ENCODE results near the gene SPAG6. TPM values are rescaled to one million over a fixed set of nuclear protein-coding genes. Genes with fewer than 3 reads are reported as not detected.

The SPAG6 gene
- total and polyA plus RNA-seq, 2 of the 8 experiments (the other 6 are each of a cell fraction or from before 2014, with no cell fraction given): 0.14 TPM; not detected in 1

- FAIRE-seq (no peak), DNase-seq (ENCODE audit: low read depth in 1 of 2, low spot score in 2 of 2) (no peak)
- Histone ChIP-seq H3K4me3 (ENCODE audit: extremely low read depth in 1 of 4, insufficient read depth in 2 of 4, low read depth in 3 of 4, low read length in 4 of 4) (no peak overlapping the region), H4K20me1 (replicated peaks in 1 of 2; ENCODE audit: control insufficient read depth in 1 of 2, insufficient read depth in 2 of 2, low read length in 2 of 2) (peaks cover 0 to 4% of the 10 kb centered on the region in 2 experiments), H3K23ac (ENCODE audit: insufficient read length) (no peak overlapping the region), H3K27ac (ENCODE audit: low read depth, low read length) (no peak overlapping the region), H4K8ac (ENCODE audit: extremely low read depth, insufficient read depth, low read length) (no peak overlapping the region), H3K36me3 (ENCODE audit: control insufficient read depth in 2 of 4, insufficient read depth in 4 of 4, low read length in 3 of 4) (peaks cover 0 to 3% (median 0%) of the 10 kb centered on the region in 4 experiments; a peak in 1 of 8 replicates), H3K79me1 (ENCODE audit: low read depth, low read length) (no peaks in the 10 kb centered on the region), H2BK12ac (ENCODE audit: low read depth, low read length) (no peak overlapping the region), H4K91ac (replicated peaks; ENCODE audit: insufficient read length, low read length) (no peak overlapping the region), H3K18ac (ENCODE audit: extremely low read depth, low read length) (no peak overlapping the region), H3K4me1 (replicated peaks in 1 of 4; ENCODE audit: control insufficient read depth in 3 of 4, insufficient read depth in 4 of 4, low read length in 3 of 4) (peaks cover 0 to 6% (median 0%) of the 10 kb centered on the region in 4 experiments; a peak in 1 of 7 replicates), H3K4ac (replicated peaks; ENCODE audit: insufficient read length, low read depth, low read length) (no peak overlapping the region), H2BK120ac (replicated peaks; ENCODE audit: low read depth, low read length) (no peak overlapping the region), H3K9ac (replicated peaks in 1 of 4; ENCODE audit: extremely low read depth in 1 of 4, low read depth in 3 of 4, low read length in 3 of 4) (no peak overlapping the region), H3K14ac (ENCODE audit: insufficient read length) (no peak overlapping the region), H3K79me2 (ENCODE audit: control insufficient read depth in 1 of 2, insufficient read depth in 2 of 2, low read length in 2 of 2) (no peaks in the 10 kb centered on the region), H4K5ac (ENCODE audit: insufficient read length, low read depth, low read length) (no peak overlapping the region), H3K4me2 (ENCODE audit: insufficient read depth in 1 of 2, low read depth in 2 of 2, low read length in 2 of 2) (no peak overlapping the region), H3K9me3 (ENCODE audit: insufficient read depth in 2 of 2, low read depth in 1 of 2, low read length in 1 of 2) (no peaks in the 10 kb centered on the region), H3K56ac (replicated peaks; ENCODE audit: insufficient read length, low read depth, low read length) (no peak overlapping the region), H2AK5ac (ENCODE audit: low read depth, low read length) (no peak overlapping the region), H2BK5ac (ENCODE audit: low read depth, low read length) (no peak overlapping the region), H3K27me3 (replicated peaks in 1 of 4; ENCODE audit: control insufficient read depth in 3 of 4, extremely low read depth in 1 of 4, insufficient read depth in 3 of 4, low read length in 3 of 4) (peaks cover 8 to 27% (median 19%) of the 10 kb centered on the region in 4 experiments), H2BK15ac (ENCODE audit: low read length) (no peak overlapping the region), H2AFZ (ENCODE audit: low read length) (no peak overlapping the region), H3K23me2 (ENCODE audit: low read depth, low read length) (no peaks in the 10 kb centered on the region), H2BK20ac (ENCODE audit: low read length) (no peak overlapping the region)
- WGBS, 2 experiments (ENCODE audit: extremely low coverage in 1 of 2, insufficient coverage in 1 of 2, insufficient read length in 1 of 2, insufficient replicate concordance in 2 of 2, low coverage in 1 of 2, low lambda C conversion rate in 2 of 2, missing lambda C conversion rate in 1 of 2): 83% methylated on average over 6 of the region's 6 CpGs; no CpG with 5 or more reads in 1 of the 2 experiments
- TF ChIP-seq RAD21 (IDR thresholded peaks at IDR 0.05 in 1 of 2, conservative IDR thresholded peaks at IDR 0.05 in 1 of 2; ENCODE audit: low read depth in 2 of 2, low read length in 2 of 2) (no peak), SP4 (IDR thresholded peaks at IDR 0.05; ENCODE audit: low read length) (no peak), JUND (IDR thresholded peaks at IDR 0.05; ENCODE audit: low read length) (no peak)
- CTCF ChIA-PET (ENCODE audit: partially characterized antibody): no interaction called here
- POLR2A ChIA-PET (ENCODE audit: partially characterized antibody): interaction anchor here (1.4 kb wide), 1 partner anchor 10 kb away, joined by 3 read pairs; no protein-coding TSS in a partner anchor
These were observed 98.0 kb downstream of the SPAG6 start for GRCh38 chr10:22443175-22443901.

All from H1 (cell line).